ENCODE results near the gene CRELD1. TPM values are rescaled to one million over a fixed set of nuclear protein-coding genes. Genes with fewer than 3 reads are reported as not detected.
"Not testable (repeated sequence)": the region's sequence is repeated elsewhere in the genome, so short reads cannot be mapped to it uniquely, and the experiment has no call there.

Gene CRELD1
- polyA plus RNA-seq, 1 experiment: 29.5 TPM

- H3K9me3 ChIP-seq (ENCODE audit: control insufficient read depth, insufficient read depth, low read length): no peaks in the 10 kb centered on the region; the same call in 1 of the 2 replicates
- CTCF ChIA-PET: no interaction called here
- no peak overlapping the region for H3K27ac ChIP-seq (ENCODE audit: low read depth, low read length)
- H3K27me3 ChIP-seq (ENCODE audit: control insufficient read depth, insufficient read depth, low read length): no peaks in the 10 kb centered on the region
- POLR2A ChIA-PET: no interaction called here
- DNase-seq (ENCODE audit: low read depth, low spot score): no peak
- H3K4me3 ChIP-seq (ENCODE audit: low read depth, low read length): no peak overlapping the region
- no peak for TF ChIP-seq CTCF (IDR thresholded peaks at IDR 0.05; ENCODE audit: low read depth, low read length)
These were observed 4.0 kb downstream of the CRELD1 start for GRCh38 chr3:9937486-9938238.

- no peaks in the 10 kb centered on the region for H3K27me3 ChIP-seq (ENCODE audit: control insufficient read depth, insufficient read depth, low read length)
- no peak overlapping the region for H3K4me3 ChIP-seq (ENCODE audit: low read depth, low read length)
- TF ChIP-seq CTCF (IDR thresholded peaks at IDR 0.05; ENCODE audit: low read depth, low read length): no peak
- ChIA-PET POLR2A (no interaction called here), CTCF (interaction anchor here (0.6 kb wide), 1 partner anchor 45 kb away, joined by 3 read pairs; no protein-coding TSS in a partner anchor)
- no peak overlapping the region for H3K27ac ChIP-seq (ENCODE audit: low read depth, low read length)
- no peaks in the 10 kb centered on the region for H3K9me3 ChIP-seq (ENCODE audit: control insufficient read depth, insufficient read depth, low read length)
- no peak for DNase-seq (ENCODE audit: low read depth, low spot score)
These were observed 5.3 kb downstream of the CRELD1 start for GRCh38 chr3:9938966-9939365.

GRCh38 chr3:9939906-9940305 is 6.3 kb downstream of the CRELD1 start:
- DNase-seq (ENCODE audit: low read depth, low spot score); H3K27ac ChIP-seq (ENCODE audit: low read depth, low read length); H3K27me3 ChIP-seq (ENCODE audit: control insufficient read depth, insufficient read depth, low read length); CTCF ChIA-PET; POLR2A ChIA-PET; H3K4me3 ChIP-seq (ENCODE audit: low read depth, low read length); H3K9me3 ChIP-seq (ENCODE audit: control insufficient read depth, insufficient read depth, low read length): not testable (repeated sequence)

- no peaks in the 10 kb centered on the region for H3K27me3 ChIP-seq (ENCODE audit: control insufficient read depth, insufficient read depth, low read length)
- DNase-seq (ENCODE audit: low read depth, low spot score): no peak
- H3K4me3 ChIP-seq (ENCODE audit: low read depth, low read length): no peak overlapping the region
- ChIA-PET POLR2A (no interaction called here), CTCF (no interaction called here)
- no peaks in the 10 kb centered on the region for H3K9me3 ChIP-seq (ENCODE audit: control insufficient read depth, insufficient read depth, low read length)
- TF ChIP-seq CTCF (IDR thresholded peaks at IDR 0.05; ENCODE audit: low read depth, low read length): no peak
- no peak overlapping the region for H3K27ac ChIP-seq (ENCODE audit: low read depth, low read length)
These were observed 7.1 kb downstream of the CRELD1 start for GRCh38 chr3:9940746-9941145.

GRCh38 chr3:9942164-9942563 is 8.5 kb downstream of the CRELD1 start:
- DNase-seq (ENCODE audit: low read depth, low spot score): no peak
- ChIA-PET CTCF (interaction anchor here (0.7 kb wide), 1 partner anchor 230 kb away, joined by 6 read pairs; no protein-coding TSS in a partner anchor), POLR2A (interaction anchor here (0.7 to 1.4 kb wide), 4 partner anchors 9 to 362 kb away, joined by 4 to 8 read pairs (median 6); partner anchors contain the start of gene CRELD1)

More at GRCh38 chr3:9942164-9942563, 8.5 kb downstream of the CRELD1 start:
- H3K9me3 ChIP-seq (ENCODE audit: control insufficient read depth, insufficient read depth, low read length): no peaks in the 10 kb centered on the region; the same call in 1 of the 2 replicates
- TF ChIP-seq CTCF (IDR thresholded peaks at IDR 0.05; ENCODE audit: low read depth, low read length): no peak
- H3K4me3 ChIP-seq (ENCODE audit: low read depth, low read length): no peak overlapping the region
- no peaks in the 10 kb centered on the region for H3K27me3 ChIP-seq (ENCODE audit: control insufficient read depth, insufficient read depth, low read length)
- H3K27ac ChIP-seq (ENCODE audit: low read depth, low read length): no peak overlapping the region

Data from AG04450 (cell line).